Left kidney (tissue), 2 donors: Measurements from ENCODE around the gene NFE2L2. TPM values are rescaled to one million over a fixed set of nuclear protein-coding genes. Genes with fewer than 3 reads are reported as not detected.
"Not testable (repeated sequence)": the region's sequence is repeated elsewhere in the genome, so short reads cannot be mapped to it uniquely, and the experiment has no call there.

Source experiments
- DNase-seq: peaks from one replicate; pipeline ENCODE4 v3.0.0-alpha.2; 2013
- polyA plus RNA-seq: library from polyadenylated mRNA; unstranded; fragments of 120-200 nt; gene quantifications from one replicate; pipeline ENCODE4 v1.2.1, GENCODE V29; 2013; ENCODE audit not compliant: insufficient read length

Gene NFE2L2
- polyA plus RNA-seq, 1 donor: 145 TPM

DNA sequence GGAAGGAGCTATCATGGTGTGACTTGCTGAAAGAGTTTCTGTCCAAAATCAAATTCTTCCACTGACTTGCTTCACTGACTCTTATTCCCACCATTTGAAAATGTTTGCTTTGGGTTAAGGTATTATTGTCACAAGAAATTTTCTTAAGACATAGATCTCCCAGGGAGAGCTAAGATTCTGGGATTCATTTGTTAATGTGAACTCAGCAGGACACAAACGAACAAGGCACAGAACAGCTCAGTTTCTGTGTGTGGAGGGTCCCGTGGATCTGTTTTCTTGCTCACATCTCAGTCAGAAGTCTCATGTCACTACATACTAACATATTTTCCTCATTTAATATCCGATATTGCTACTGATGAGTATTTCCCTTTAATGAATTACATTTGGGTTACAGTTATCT is 60.1 kb downstream of the NFE2L2 start:
- no peak for DNase-seq

DNA sequence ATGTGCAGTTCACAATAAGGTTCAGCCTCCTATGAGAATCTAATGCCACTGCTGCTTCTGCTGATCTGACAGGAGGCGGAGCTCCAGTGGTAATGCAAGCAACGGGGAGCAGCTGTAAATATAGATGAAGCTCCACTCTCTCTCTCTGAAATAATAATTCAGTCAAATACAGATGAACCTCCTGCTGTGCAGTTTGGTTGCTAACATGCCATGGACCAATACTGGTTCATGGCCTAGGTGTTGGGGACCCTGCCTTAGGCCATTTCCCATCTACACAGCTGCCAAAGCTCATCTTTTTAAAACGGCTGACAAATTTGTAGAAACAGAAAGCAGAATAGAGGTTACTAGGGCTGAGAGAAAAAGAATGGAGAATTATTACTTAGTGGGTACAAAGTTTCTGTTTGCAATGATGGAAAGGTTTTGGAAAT is 62.6 kb downstream of the NFE2L2 start:
- no peak for DNase-seq

DNA sequence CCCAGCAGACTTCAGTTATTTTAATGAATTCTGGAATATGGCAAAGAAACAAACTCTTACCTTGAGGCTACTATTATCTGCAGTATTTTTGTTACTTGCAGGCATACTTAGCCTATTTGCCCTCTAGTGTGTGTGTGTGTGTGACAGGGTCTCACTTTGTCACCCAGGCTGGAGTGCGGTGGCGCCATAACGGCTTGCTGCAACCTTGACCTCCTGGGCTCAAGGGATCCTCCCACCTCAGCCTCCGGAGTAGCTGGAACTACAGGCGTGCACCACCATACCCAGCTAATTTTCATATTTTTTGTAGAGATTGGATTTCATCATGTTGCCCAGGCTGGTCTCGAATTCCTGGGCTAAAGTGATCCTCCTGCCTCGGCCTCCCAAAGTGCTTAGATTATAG is 64.1 kb downstream of the NFE2L2 start:
- not testable (repeated sequence) for DNase-seq

DNA sequence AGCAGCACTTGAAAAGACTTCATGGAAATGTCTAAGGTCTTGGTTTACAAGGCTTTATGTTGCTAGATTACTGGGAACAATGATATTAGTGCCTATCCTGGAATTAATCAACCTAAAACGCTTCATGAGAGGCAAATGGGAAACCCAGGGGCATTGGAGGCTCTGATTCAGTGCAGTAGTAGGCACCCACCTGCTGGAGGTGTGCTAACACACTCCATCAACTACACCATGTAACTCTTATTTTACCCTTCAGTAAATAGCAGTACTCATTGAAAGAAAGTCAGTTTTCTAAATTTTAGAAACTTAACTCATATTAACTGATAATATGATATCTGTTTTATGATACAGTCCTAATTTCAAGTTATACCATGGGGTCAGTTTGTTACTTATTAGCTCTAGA is 69.3 kb downstream of the NFE2L2 start:
- DNase-seq: no peak

DNA sequence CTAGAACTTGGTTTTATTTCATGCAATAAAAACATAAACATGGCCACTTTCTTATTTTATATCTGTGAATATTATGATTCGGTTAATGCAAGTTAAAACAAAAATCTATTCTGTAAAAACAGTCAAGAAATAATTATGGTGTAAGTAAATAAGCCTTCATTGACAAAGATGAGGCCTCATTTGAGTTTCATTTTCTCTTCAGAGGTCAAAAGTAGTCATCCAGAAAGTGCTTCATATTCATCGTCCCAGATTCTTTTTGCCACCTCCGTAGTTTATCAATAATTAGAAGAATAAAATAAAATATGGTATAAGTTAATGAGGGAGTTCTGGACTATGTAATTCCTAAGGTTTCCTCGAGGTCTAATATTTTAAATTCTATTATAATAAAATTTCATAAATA is 71.3 kb downstream of the NFE2L2 start:
- no peak for DNase-seq

DNA sequence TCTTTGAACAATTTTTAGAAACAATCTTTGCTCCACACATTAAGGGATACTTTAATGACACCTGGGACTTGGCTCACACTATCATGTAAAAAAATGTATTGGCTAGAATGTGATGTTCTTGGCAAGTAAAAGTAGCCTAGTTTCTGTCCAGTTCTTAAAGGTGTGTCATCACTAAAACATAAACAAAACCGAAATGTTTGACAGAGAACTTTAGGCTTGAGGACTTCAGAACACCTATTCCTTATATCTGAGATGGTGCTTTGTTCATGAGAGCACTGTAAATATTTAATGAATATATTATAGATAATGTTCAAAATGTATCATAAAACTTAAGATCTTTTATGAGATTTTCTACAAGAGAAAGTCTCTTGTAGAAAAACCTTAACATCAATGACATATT is 71.7 kb downstream of the NFE2L2 start:
- no peak for DNase-seq

DNA sequence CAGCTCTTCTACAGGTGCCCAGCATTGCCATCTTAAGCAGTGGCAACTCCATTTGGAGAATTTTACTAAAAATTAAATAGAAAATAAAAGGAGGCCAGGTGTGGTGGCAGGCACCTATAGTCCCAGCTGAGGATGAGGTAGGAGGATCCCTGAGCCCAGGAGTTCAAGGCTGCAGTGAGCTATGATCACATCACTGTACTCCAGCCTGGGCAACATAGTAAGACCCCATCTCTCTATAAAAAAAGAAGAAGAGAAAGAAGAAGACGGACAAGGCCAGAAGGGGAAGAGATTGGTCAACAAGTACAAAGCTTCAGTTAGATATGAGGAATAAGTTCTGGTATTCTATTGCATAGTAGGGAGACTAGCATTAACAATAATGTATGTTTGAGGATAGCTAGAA is 73.6 kb downstream of the NFE2L2 start:
- DNase-seq: no peak

DNA sequence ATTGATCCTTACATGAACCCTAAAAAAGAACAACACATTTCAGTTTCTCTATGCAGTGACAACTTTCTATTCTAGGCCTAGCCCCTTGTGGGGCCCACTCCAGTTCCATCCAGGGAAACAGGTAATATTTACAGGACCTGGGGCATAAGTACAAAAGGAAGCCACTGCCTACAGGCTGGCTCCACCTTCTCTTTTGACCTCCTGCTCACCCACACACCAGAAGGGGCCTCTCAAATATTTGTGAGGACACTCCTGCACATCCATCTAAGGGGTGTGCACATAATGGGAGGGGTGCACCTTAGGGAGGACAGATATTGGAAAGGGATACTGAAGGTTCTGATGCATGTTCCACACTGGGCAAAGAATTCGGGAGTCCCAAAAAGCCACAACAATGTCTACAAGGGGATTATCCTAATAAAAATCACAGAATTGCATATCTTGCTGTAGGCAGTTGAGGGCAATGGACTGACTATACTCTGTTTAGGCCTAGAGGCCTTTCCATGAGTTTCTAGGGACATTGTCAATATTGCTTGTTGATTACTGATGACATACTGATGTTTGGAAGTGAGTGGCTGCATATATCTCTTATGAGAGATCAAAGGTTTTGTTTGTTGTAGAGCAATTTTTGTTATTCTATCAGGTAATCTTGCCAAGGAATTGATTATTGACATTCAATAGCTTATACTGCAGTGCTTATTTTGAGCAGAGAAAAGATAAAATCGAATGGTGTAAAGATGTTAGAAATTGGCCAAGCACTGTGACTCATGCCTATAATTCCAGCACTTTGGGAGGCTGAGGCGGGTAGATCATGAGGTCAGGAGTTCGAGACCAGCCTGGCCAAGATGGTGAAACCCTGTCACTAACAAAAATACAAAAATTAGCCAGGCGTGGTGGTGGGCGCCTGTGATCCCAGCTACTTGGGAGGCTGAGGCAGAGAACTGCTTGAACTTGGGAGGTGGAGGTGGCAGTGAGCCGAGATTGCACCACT is 75.8 kb downstream of the NFE2L2 start:
- no peak for DNase-seq

DNA sequence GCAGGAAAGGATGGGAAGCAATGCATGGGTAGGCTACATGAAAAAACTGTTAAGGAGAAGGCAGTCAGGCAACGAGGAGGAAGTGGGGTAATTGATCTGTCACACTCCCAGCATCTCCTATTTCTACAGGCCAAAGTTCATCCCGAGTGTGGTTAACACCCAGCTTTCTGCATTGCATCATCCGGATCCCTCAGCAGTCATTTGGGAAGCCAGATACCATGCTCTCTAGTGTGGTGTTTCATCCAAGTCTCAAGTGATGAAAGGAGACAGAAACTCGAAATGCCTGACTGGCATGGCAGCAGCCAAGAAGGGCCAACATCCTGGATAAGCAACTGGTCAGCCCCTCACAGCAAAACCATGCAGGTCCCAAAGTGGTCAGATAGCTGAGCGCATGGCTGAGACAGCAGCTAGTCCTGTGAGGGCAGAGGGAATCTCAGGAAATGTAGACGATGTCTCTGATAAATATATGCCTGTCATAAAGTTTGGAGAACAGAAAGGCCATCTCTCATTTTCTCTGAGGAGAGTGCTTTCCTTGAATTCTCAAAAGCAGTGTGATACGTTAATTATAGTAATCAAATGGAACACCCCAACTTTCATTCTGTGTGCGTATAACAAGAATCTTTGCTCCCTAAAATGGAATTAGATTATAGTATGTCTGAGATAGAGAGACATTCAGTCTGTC is 76.8 kb downstream of the NFE2L2 start:
- DNase-seq: no peak

DNA sequence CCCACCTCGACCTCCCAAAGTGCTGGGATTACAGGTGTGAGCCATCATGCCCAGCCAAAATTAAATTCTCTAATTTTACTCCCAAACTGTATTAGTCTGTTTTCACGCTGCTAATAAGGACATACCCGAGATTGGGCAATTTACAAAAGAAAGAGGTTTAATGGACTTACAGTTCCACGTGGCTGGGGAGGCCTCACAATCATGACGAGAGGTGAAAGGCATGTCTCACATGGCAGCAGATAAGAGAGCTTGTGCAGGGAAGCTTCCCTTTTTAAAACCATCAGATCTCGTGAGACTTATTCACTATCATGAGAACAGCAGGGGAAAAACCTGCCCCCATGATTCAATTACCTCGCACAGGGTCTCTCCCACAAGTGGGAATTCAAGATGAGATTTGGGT is 78.5 kb downstream of the NFE2L2 start:
- DNase-seq: not testable (repeated sequence)

DNA sequence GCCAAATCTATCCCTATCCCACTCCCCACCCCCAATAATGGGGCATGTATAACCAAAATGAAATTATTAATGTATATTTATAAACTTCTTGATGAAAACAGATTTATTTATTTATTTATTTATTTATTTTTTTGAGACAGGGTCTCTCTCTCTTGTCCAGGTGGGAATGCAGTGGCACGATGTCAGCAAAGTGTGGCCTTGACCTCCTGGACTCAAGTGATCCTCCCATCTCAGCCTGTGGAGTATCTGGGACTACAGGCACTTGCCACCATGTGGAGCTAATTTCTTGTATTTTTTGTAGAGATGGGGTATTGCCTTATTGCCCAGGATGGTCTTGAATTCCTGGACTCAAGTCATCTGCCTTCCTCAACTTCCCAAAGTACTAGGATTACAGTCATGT is 79.9 kb downstream of the NFE2L2 start:
- no peak for DNase-seq

DNA sequence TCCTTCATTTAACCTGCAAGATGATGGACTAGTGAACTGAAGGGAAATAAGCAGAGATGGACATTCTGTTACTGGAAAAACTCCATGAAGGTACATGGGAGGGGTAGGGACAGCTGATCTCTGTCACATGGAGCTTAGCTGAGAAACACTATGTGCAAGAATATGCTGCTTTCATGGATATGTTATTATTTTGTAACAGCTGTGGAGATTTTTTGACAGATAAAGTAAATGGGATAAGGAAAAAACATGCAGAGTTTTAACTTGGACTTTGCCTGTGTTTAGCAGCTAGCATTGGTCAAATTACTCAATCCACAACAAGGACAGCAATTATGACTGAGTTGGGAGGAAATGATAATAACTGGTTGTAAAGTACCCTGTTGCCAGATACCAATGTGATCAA is 80.7 kb downstream of the NFE2L2 start:
- DNase-seq: no peak

Other genes starting within 250 kb of the NFE2L2 start
- gene HNRNPA3, start 51.9 kb downstream of the NFE2L2 start, polyA plus RNA-seq: 794 TPM
- gene AGPS, start 128.0 kb upstream of the NFE2L2 start, polyA plus RNA-seq: 50.5 TPM